ENCODE measurements around the gene HNRNPA3.

GRCh38 chr2:177211169-177211568, 1.4 kb upstream of the HNRNPA3 start:
- no peak for TF ChIP-seq ZNF260 (CRISPR knock-in tag; IDR thresholded peaks at IDR 0.05; ENCODE audit: borderline replicate concordance, low read depth)
- no peak for TF ChIP-seq REST (IDR thresholded peaks at IDR 0.05; ENCODE audit: borderline replicate concordance in 1 of 2, low read depth in 1 of 2, low read length in 2 of 2)
- TF ChIP-seq HDAC6 (IDR thresholded peaks at IDR 0.05; ENCODE audit: low read depth, low read length) = no peak
- TF ChIP-seq ZNF275 (CRISPR knock-in tag; IDR thresholded peaks at IDR 0.05; ENCODE audit: borderline replicate concordance) = no peak
- TF ChIP-seq EP300 (IDR thresholded peaks at IDR 0.05; ENCODE audit: low read depth in 2 of 2, low read length in 2 of 2) = no peak
- no peak for TF ChIP-seq EP300 (CRISPR knock-in tag; IDR thresholded peaks at IDR 0.05; ENCODE audit: borderline replicate concordance)
- no peak for TF ChIP-seq ATF3 (CRISPR knock-in tag; IDR thresholded peaks at IDR 0.05)
- TF ChIP-seq ZNF558 (CRISPR knock-in tag; IDR thresholded peaks at IDR 0.05; ENCODE audit: borderline replicate concordance) = no peak
- TF ChIP-seq MAX (IDR thresholded peaks at IDR 0.05) = no peak
- TF ChIP-seq AKAP8 (CRISPR knock-in tag; IDR thresholded peaks at IDR 0.05) = no peak
- TF ChIP-seq TAF1 (CRISPR knock-in tag; IDR thresholded peaks at IDR 0.05) = no peak
- TF ChIP-seq ZNF513 (CRISPR knock-in tag; conservative IDR thresholded peaks at IDR 0.05) = no peak
- no peak for TF ChIP-seq IRF2 (CRISPR knock-in tag; IDR thresholded peaks at IDR 0.05)
- TF ChIP-seq PLRG1 (conservative IDR thresholded peaks at IDR 0.05) = no peak

Measured in HepG2 (cell line).